ENCODE measurements around the gene CAPN5.
A peak's percentile ranks its signal among the peaks of the same experiment; 100 is the strongest.

Gene CAPN5

GRCh38 chr11:77138106-77138649 lies 71.4 kb downstream of the CAPN5 start:
- DNase-seq, result no peak

GRCh38 chr11:77139201-77139600 lies 72.4 kb downstream of the CAPN5 start:
- DNase-seq, result no peak

- DNase-seq, result no peak
Observed at GRCh38 chr11:77140231-77140851, 73.6 kb downstream of the CAPN5 start.

GRCh38 chr11:77141034-77141433 lies 74.3 kb downstream of the CAPN5 start:
- peak; percentile 89 for DNase-seq

GRCh38 chr11:77141475-77141874 lies 74.7 kb downstream of the CAPN5 start:
- no peak for DNase-seq

- DNase-seq, result no peak
Observed at GRCh38 chr11:77142091-77142975, 75.6 kb downstream of the CAPN5 start.

GRCh38 chr11:77143405-77144020 lies 76.7 kb downstream of the CAPN5 start:
- no peak for DNase-seq

- no peak for DNase-seq
Observed at GRCh38 chr11:77144196-77144856, 77.6 kb downstream of the CAPN5 start.

GRCh38 chr11:77144857-77145428 lies 78.2 kb downstream of the CAPN5 start:
- DNase-seq, result no peak

- DNase-seq, result no peak
Observed at GRCh38 chr11:77146261-77147035, 79.7 kb downstream of the CAPN5 start.

GRCh38 chr11:77147036-77147315 lies 80.2 kb downstream of the CAPN5 start:
- DNase-seq, result no peak

- no peak for DNase-seq
Observed at GRCh38 chr11:77147668-77148321, 81.0 kb downstream of the CAPN5 start.

- DNase-seq, result no peak
Observed at GRCh38 chr11:77148963-77149715, 82.4 kb downstream of the CAPN5 start.

- DNase-seq, result no peak
Observed at GRCh38 chr11:77149716-77150392, 83.1 kb downstream of the CAPN5 start.

- no peak for DNase-seq
Observed at GRCh38 chr11:77150836-77151235, 84.1 kb downstream of the CAPN5 start.

- no peak for DNase-seq
Observed at GRCh38 chr11:77151804-77152509, 85.2 kb downstream of the CAPN5 start.

- no peak for DNase-seq
Observed at GRCh38 chr11:77152846-77153245, 86.1 kb downstream of the CAPN5 start.

GRCh38 chr11:77153276-77154185 lies 86.8 kb downstream of the CAPN5 start:
- DNase-seq, result no peak
